ENCODE data around the gene MYOCOS. TPM values are rescaled to one million over a fixed set of nuclear protein-coding genes. Genes with fewer than 3 reads are reported as not detected.

Gene MYOCOS
- total and polyA plus RNA-seq, 9 of the 15 experiments (the other 6 are each of a cell fraction or from before 2014, with no cell fraction given): 0.07 TPM; not detected in 7

- TF ChIP-seq CTCFL (IDR thresholded peaks at IDR 0.05; ENCODE audit: borderline replicate concordance, insufficient read depth, low read depth, low read length, poor library complexity, severe bottlenecking): no peak
These were observed 11.7 kb upstream of the MYOCOS start (continued) for GRCh38 chr1:171610385-171610784.

GRCh38 chr1:171611306-171611705 lies 10.7 kb upstream of the MYOCOS start:
- H3K4me3 ChIP-seq: no peak overlapping the region
- H3K79me2 ChIP-seq (ENCODE audit: control insufficient read depth, insufficient read depth, low read length): no peaks in the 10 kb centered on the region
- no peak overlapping the region for H3K27ac ChIP-seq (ENCODE audit: extremely low read depth, low read depth, low read length)
- ChIA-PET POLR2A (no interaction called here), CTCF (ENCODE audit: low intra/inter-chr PET ratio) (no interaction called here)
- peaks cover 0 to 6% of the 10 kb centered on the region in 2 experiments; a peak in 2 of 5 replicates for H3K4me1 ChIP-seq (replicated peaks in 1 of 2; ENCODE audit: control insufficient read depth in 2 of 2, insufficient read depth in 2 of 2, low read length in 2 of 2)
- no peaks in the 10 kb centered on the region for H3K36me3 ChIP-seq (ENCODE audit: control insufficient read depth, insufficient read depth, low read length)
- no peak overlapping the region for H3K9ac ChIP-seq (ENCODE audit: insufficient read depth in 1 of 2, low read depth in 2 of 2, low read length in 2 of 2)
- intact Hi-C loops (cut with micrococcal nuclease): no loop called here
- H2AFZ ChIP-seq (ENCODE audit: low read depth, low read length): no peak overlapping the region
- in situ Hi-C loops (cut with MboI): loop anchor here (25.0 kb wide), 1 partner anchor 1074 kb away; the partner anchor contains the start of gene GORAB
- H3K27me3 ChIP-seq (ENCODE audit: control insufficient read depth in 2 of 2, insufficient read depth in 2 of 2, low read length in 2 of 2): no peaks in the 10 kb centered on the region; a peak in 1 of 5 replicates
- no peaks in the 10 kb centered on the region for H3K9me1 ChIP-seq (ENCODE audit: control insufficient read depth, insufficient read depth, low read length)
- BruUV-seq (replicated peaks): no TSS peak
- ATAC-seq: no peak
- no peak overlapping the region for H3K4me2 ChIP-seq (ENCODE audit: insufficient read depth, low read length)
- no peak for DNase-seq (ENCODE audit: extremely low read depth in 1 of 4, low spot score in 3 of 4)
- H4K20me1 ChIP-seq (replicated peaks; ENCODE audit: control insufficient read depth, insufficient read depth, low read length): no peaks in the 10 kb centered on the region
- no peaks in the 10 kb centered on the region for H3K9me3 ChIP-seq (replicated peaks; ENCODE audit: control insufficient read depth, insufficient read depth, low read depth, low read length)
- no peak for FAIRE-seq
- WGBS (ENCODE audit: insufficient coverage, low coverage, missing lambda C conversion rate): 4% methylated on average over 2 of the region's 2 CpGs
- TF ChIP-seq KAT8 (IDR thresholded peaks at IDR 0.05; ENCODE audit: low read depth) (no peak), CHD7 (IDR thresholded peaks at IDR 0.05; ENCODE audit: low read depth, low read length) (no peak), CBX5 (IDR thresholded peaks at IDR 0.05; ENCODE audit: borderline replicate concordance, low read depth) (no peak), TBL1XR1 (IDR thresholded peaks at IDR 0.05; ENCODE audit: low read length in 2 of 2) (no peak), MCM3 (IDR thresholded peaks at IDR 0.05) (no peak), ZNF3 (CRISPR knock-in tag; IDR thresholded peaks at IDR 0.05) (no peak), DMBX1 (CRISPR knock-in tag; IDR thresholded peaks at IDR 0.05; ENCODE audit: borderline replicate concordance) (no peak)
